ENCODE results near the gene KIF20B.
"Not testable (repeated sequence)": the region's sequence is repeated elsewhere in the genome, so short reads cannot be mapped to it uniquely, and the experiment has no call there.

The KIF20B gene

GRCh38 chr10:89685936-89686335, 15.5 kb upstream of the KIF20B start:
- FAIRE-seq = no peak

- FAIRE-seq = no peak
Measured at GRCh38 chr10:89690027-89690426, 11.4 kb upstream of the KIF20B start.

DNA sequence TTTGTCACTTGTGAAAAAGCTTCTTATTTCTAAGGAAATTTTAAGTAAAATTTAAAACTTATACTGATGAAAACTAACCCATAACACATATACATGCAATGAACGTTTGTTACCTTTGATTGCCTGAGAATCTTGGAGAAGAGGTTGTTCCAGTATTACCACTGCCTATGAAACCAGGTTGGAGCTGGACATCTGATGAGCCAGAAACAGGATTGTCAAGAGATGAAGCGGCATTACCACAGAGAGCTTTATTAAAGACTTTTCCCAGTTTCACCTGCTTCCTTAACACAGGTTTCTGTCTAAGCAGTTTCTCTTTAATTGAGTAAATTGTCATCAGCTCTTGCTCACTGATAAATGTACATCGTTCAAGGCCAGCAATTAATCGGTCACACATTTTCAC, 9.0 kb upstream of the KIF20B start:
- FAIRE-seq = no peak

DNA sequence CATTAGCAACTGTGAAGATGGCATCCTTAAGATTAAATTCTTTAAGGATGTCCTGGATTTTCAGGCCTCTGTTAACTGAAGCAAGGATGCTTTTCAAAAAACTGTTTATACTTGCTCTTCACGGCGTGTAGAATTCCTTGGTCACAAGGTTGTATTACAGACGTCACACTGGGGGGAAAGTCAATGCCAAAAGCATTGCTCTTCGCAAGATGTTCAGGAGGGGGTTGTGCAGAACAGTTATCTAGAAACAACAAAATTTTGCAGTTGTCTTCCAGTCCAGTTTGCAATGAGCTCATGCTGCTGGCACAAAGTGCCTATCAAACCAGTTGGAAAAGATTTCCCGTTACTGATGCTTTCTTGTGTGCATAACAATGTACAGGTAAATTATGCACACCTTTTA, 8.2 kb upstream of the KIF20B start:
- FAIRE-seq = no peak

DNA sequence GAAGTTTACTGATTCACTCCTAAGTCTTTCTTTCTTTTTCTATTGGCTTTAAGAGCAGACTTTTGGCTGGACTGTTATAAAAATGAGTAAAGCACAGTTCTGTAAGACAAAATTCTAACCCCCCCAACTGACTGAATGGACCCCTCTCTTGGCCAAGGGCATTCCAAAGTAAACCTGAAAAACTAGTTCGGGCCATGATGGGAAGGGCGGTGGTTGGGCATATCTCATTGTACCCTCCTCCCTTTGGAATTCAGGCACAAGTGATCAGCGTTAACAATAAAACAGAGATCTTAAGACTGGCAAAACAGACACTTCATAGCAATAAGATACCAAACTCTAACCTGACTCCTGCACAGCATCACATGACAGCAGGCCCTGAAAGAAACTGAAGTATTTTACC, 6.1 kb upstream of the KIF20B start:
- FAIRE-seq = no peak

GRCh38 chr10:89697946-89698345, 3.4 kb upstream of the KIF20B start:
- FAIRE-seq = no peak

GRCh38 chr10:89699581-89700064, 1.8 kb upstream of the KIF20B start:
- no peak for FAIRE-seq

GRCh38 chr10:89700923-89701241, 508 bp upstream of the KIF20B start:
- no peak for FAIRE-seq

DNA sequence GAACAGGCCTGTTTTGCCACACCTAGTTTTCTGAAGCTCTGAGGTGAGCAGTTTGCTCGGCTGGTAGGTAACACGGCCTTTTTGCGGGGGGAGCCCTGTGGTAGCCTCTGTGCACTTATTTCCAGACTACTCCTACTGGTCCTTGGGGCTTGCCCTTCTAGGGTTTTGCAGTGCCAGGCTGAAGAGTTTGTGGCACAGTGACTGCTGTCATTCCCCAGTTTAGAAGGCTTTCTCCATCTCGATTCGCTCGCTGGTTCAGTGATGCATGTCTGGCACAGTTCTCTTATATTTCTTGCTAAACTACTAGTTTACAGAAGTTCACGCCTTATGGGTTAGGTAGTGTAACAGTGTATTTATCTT, 711 bp downstream of the KIF20B start:
- no peak for FAIRE-seq

DNA sequence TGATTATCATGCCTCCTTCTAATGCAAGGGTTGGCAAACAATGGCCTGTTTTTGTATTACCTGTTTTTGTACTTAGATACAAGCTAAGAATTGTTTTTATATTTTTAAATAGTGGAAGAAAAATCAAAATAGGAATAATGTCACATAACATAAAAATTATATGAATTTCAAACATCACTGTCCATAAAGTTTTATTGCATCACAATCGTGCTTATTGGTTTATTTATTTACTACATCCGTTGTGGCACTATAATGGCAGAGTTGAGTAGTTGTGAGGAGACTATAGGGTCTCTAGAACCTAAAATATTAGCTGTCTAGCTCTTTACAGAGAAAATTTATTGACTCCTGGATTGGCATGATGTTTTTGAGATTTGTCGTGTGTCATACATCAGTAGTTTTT, 4.1 kb downstream of the KIF20B start:
- FAIRE-seq = no peak

DNA sequence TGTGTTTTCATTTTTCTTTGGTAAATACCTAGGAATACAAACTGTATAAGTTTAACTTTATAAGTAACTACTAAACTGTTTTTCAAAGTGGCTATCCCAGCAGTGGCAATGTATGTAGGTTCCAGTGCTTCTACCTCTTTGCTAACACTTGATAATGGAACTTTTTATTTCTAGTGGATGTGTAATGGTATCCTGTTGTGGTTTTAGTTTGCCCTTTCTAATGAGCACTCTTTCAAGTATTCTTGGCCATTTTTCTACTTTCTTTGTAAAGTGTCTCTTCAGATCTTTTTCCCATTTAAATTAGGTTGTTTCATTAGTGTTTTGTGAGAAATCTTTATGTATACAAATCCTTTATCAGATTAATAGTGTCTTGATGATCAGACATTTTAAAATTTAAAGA, 4.6 kb downstream of the KIF20B start:
- FAIRE-seq = no peak

- FAIRE-seq = no peak
Measured at GRCh38 chr10:89707372-89707771, 6.0 kb downstream of the KIF20B start.

DNA sequence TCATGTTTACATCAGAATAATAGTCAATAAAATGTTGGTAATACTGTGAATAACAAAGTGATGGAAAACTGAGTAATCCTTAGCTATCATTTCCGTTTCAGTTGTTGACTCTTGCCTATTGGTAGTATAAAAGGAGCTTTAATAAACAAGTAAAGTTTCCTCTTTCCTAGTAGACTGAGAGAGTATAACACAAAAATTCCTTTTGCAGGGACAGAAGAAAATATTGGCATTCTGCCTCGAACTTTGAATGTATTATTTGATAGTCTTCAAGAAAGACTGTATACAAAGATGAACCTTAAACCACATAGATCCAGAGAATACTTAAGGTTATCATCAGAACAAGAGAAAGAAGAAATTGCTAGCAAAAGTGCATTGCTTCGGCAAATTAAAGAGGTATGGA, 9.4 kb downstream of the KIF20B start:
- no peak for FAIRE-seq

GRCh38 chr10:89734616-89735015, 33.2 kb downstream of the KIF20B start:
- FAIRE-seq = no peak

GRCh38 chr10:89738551-89739209, 37.3 kb downstream of the KIF20B start:
- no peak for FAIRE-seq

DNA sequence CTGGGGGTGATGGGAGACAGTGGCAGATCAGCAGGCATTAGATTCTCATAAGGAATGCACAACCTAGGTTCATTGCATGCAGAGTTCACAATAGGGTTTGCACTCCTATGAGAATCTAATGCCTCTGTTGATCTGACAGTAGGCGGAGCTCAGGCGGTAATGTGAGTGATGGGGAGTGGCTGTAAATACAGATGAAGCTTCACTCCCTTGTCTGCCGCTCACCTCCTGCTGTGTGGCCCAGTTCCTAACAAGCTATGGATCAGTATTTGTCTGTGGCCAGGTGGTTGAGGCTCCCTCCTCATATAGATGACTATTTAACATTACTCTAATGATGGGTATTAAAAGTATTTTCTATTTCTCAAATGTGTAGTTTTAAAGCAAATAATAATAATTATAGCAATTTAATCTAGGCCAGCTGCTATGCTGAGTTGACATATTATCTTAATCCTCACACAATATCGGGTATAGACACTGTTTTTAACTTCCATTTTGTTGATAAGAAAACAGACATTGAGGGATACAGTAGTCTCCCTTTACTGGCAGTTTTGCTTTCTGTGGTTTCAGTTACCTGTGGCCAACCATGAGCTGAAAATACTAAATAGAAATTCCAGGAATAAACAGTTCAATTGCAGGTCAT, 39.9 kb downstream of the KIF20B start:
- no peak for FAIRE-seq

DNA sequence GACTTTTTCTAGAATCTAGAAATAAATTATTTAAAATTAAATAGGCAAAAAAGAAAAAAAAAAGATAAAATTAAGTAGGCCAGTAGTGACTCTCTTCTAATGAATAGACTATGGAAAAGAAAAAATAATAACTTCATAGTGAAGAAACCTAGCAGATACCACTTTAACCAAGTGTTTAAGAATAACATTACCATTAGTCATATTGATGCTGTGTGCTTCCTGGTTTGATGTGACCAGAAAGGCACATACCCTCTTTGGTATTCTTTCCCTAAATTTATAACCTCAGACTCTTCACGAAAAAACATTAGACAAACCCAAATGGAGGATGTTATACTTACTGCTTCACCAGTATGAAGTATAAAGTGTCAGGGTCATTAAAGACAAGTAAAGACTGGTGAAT, 42.6 kb downstream of the KIF20B start:
- no peak for FAIRE-seq

DNA sequence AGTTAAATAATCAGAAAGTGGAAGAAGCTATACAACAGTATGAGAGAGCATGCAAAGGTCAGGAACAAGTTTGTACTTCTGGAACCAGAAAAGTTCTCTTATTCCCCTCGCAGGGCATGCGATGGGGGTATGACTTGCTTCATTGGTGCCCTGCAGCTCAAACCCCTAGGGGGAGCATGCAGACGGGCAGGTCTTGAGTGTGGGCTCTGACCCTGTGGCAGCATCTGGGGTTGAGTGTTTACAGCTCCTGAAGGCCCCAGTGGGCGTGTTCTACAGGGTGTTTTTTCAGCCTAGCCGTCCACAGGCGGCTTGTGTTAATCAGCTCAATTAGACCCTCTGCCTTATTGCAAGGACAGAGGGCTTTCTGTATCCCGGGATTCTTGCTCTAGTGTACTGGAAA, 44.5 kb downstream of the KIF20B start:
- FAIRE-seq = no peak

- no peak for FAIRE-seq
Measured at GRCh38 chr10:89750441-89750840, 49.1 kb downstream of the KIF20B start.

DNA sequence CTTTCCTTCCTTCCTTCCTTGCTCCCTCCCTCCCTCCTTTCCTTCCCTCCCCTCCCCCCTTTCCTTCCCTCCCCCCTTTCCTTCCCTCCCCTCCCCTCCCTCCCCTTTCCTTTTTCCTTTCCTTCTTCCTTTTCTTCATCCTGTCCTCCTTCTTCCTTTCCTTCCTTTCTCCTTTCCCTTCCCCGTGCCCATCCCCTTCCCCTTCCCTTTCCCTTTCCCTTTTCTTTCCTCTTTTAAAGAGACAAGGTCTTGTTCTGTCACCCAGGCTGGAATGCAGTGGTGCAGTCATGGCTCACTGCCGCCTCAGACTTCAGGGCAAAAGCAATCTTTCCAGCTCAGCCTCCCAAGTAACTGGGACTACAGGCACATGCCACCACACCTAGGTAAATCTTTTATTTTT, 54.0 kb downstream of the KIF20B start:
- FAIRE-seq = no peak

- FAIRE-seq = no peak
Measured at GRCh38 chr10:89759531-89759930, 58.1 kb downstream of the KIF20B start.

DNA sequence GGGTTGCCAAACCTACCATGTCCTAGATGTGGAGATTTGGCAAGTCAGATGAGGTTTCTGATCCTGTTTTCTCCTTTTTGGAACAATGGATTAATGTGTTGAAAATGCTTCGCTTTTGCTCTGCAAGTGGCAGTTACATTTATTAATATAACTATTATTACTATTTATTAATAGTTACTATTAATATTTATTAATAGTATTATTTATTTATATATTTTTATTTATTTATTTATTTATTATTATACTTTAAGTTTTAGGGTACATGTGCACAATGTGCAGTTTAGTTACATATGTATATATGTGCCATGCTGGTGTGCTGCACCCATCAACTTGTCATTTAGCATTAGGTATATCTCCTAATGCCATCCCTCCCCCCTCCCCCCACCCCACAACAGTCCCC, 62.3 kb downstream of the KIF20B start:
- not testable (repeated sequence) for FAIRE-seq

GRCh38 chr10:89771684-89772083, 70.3 kb downstream of the KIF20B start:
- FAIRE-seq = no peak

- no peak for FAIRE-seq
Measured at GRCh38 chr10:89773081-89773480, 71.7 kb downstream of the KIF20B start.

GRCh38 chr10:89776665-89777064, 75.3 kb downstream of the KIF20B start:
- no peak for FAIRE-seq

Data from TTC549 (cell line).